CD4-positive, CD25-positive, alpha-beta regulatory T cell (primary cell): Measurements from ENCODE around the gene MAST2. TPM values are rescaled to one million over a fixed set of nuclear protein-coding genes. Genes with fewer than 3 reads are reported as not detected.
A peak's percentile ranks its signal among the peaks of the same experiment; 100 is the strongest.
"Not testable (repeated sequence)": the region's sequence is repeated elsewhere in the genome, so short reads cannot be mapped to it uniquely, and the experiment has no call there.

ENCODE experiments used
- ATAC-seq, 2 donors: fragments of 150-1000 bp; cut with Tn5 transposase; one replicate each; pipeline ENCODE4 v1.10.0; 2021; ENCODE audit warnings: low read depth in 2 of 2, moderate number of reproducible peaks in 2 of 2, moderate library complexity in 1 of 2
- DNase-seq, 3 donors: peaks; one replicate each; pipeline versions ENCODE4 v3.0.0 to v3.0.0-alpha.2; 2012 to 2022; ENCODE audit warnings: mixed read lengths in 1 of 3
- H3K27ac ChIP-seq: one replicate; pipeline ENCODE4 v1.7.0; 2013; ENCODE audit warnings: mild to moderate bottlenecking, low read length; ENCODE audit not compliant: insufficient read depth, poor library complexity, severe bottlenecking
- H3K27me3 ChIP-seq: one replicate; pipeline ENCODE4 v1.7.0; 2013; ENCODE audit warnings: low read length; ENCODE audit not compliant: control insufficient read depth, insufficient read depth
- H3K36me3 ChIP-seq: one replicate; pipeline ENCODE4 v1.7.0; 2013; ENCODE audit warnings: mild to moderate bottlenecking, low read length, moderate library complexity; ENCODE audit not compliant: control insufficient read depth, insufficient read depth
- H3K4me1 ChIP-seq: 2 replicates; pipeline ENCODE4 v1.7.0; 2013; ENCODE audit warnings: mild to moderate bottlenecking, low read length; ENCODE audit not compliant: insufficient read depth, control insufficient read depth, poor library complexity, severe bottlenecking
- H3K4me3 ChIP-seq: one replicate; pipeline ENCODE4 v1.7.0; 2013; ENCODE audit warnings: low read depth, mild to moderate bottlenecking, low read length, moderate library complexity
- H3K9me3 ChIP-seq, 2 experiments: 1 replicate in 1 of 2; 2 replicates in 1 of 2; pipeline ENCODE4 v1.7.0; 2013; ENCODE audit warnings: low read length in 2 of 2, mild to moderate bottlenecking in 1 of 2, moderate library complexity in 1 of 2; ENCODE audit not compliant: control insufficient read depth in 2 of 2
- H3K27ac Mint-ChIP-seq, 3 donors: one replicate each; pipeline ENCODE4 v1.8.0; 2020 to 2022; ENCODE audit warnings: mild to moderate bottlenecking in 3 of 3, mixed read lengths in 3 of 3, moderate library complexity in 2 of 3
- H3K27me3 Mint-ChIP-seq: one replicate; pipeline ENCODE4 v1.8.0; 2022; ENCODE audit warnings: mild to moderate bottlenecking, mixed read lengths
- H3K36me3 Mint-ChIP-seq: one replicate; pipeline ENCODE4 v1.8.0; 2020; ENCODE audit warnings: mixed read lengths
- H3K4me1 Mint-ChIP-seq, 4 donors: one replicate each; pipeline ENCODE4 v1.8.0; 2020 to 2022; ENCODE audit warnings: mixed read lengths in 4 of 4, mild to moderate bottlenecking in 1 of 4
- H3K4me3 Mint-ChIP-seq, 4 donors: one replicate each; pipeline ENCODE4 v1.8.0; 2020 to 2022; ENCODE audit warnings: mild to moderate bottlenecking in 4 of 4, mixed read lengths in 4 of 4, moderate library complexity in 3 of 4
- H3K9me3 Mint-ChIP-seq, 7 donors: one replicate each; pipeline ENCODE4 v1.8.0; 2020 to 2022; ENCODE audit warnings: mixed read lengths in 7 of 7, mild to moderate bottlenecking in 3 of 7, moderate library complexity in 2 of 7
- polyA plus RNA-seq, 4 donors: library from polyadenylated mRNA; unstranded; fragments of 300-500 nt; fragmentation: Illumina TruSeq; gene quantifications; one replicate each; pipeline ENCODE4 v1.2.3, GENCODE V29; 2021
- total RNA-seq: library from RNA; stranded (reverse); gene quantifications from one replicate; pipeline ENCODE4 v1.2.3, GENCODE V29; 2022

The MAST2 gene
- total and polyA plus RNA-seq, 5 donors from 2014 or later, result 0.71 to 13.1 (median 1.8) TPM

GRCh38 chr1:45800899-45801298 lies 2.5 kb upstream of the MAST2 start:
- ATAC-seq (no peak), DNase-seq (no peak)
- peaks cover 2% of the 10 kb centered on the region for H3K27me3 ChIP-seq
- H3K4me1 Mint-ChIP-seq, result peaks cover 17 to 24% (median 23%) of the 10 kb centered on the region in 4 donors
- H3K4me3 ChIP-seq, result no peak overlapping the region
- no peak overlapping the region for H3K27ac Mint-ChIP-seq
- peaks cover 14% of the 10 kb centered on the region for H3K4me1 ChIP-seq
- H3K9me3 ChIP-seq, result no peaks in the 10 kb centered on the region
- no peak overlapping the region for H3K27ac ChIP-seq
- H3K27me3 Mint-ChIP-seq, result no peaks in the 10 kb centered on the region
- H3K36me3 ChIP-seq, result no peaks in the 10 kb centered on the region
- peak overlapping the region in 3 of 4 donors; percentile 23 to 53 (median 37) for H3K4me3 Mint-ChIP-seq
- H3K36me3 Mint-ChIP-seq, result no peaks in the 10 kb centered on the region
- no peaks in the 10 kb centered on the region for H3K9me3 Mint-ChIP-seq

GRCh38 chr1:45802343-45803298 lies 791 bp upstream of the MAST2 start:
- ATAC-seq (no peak), DNase-seq (peak in 1 of 3 donors; percentile 5)
- no peaks in the 10 kb centered on the region for H3K36me3 Mint-ChIP-seq
- peak overlapping the region in 2 of 3 donors; percentile 83 to 88 for H3K27ac Mint-ChIP-seq
- H3K4me1 Mint-ChIP-seq, result peaks cover 18 to 33% (median 24%) of the 10 kb centered on the region in 4 donors
- no peaks in the 10 kb centered on the region for H3K27me3 Mint-ChIP-seq
- Histone ChIP-seq H3K27ac (no peak overlapping the region), H3K36me3 (no peaks in the 10 kb centered on the region), H3K27me3 (no peaks in the 10 kb centered on the region), H3K4me1 (peaks cover 14% of the 10 kb centered on the region), H3K9me3 (no peaks in the 10 kb centered on the region), H3K4me3 (peak overlapping the region; percentile 67)
- peak overlapping the region; percentile 83 to 91 (median 90) for H3K4me3 Mint-ChIP-seq
- H3K9me3 Mint-ChIP-seq, result peaks cover 0 to 2% (median 0%) of the 10 kb centered on the region in 7 donors

- H3K9me3 ChIP-seq, H3K27ac ChIP-seq, H3K9me3 Mint-ChIP-seq, H3K27me3 Mint-ChIP-seq, H3K36me3 ChIP-seq, H3K27me3 ChIP-seq, H3K36me3 Mint-ChIP-seq: not testable (repeated sequence)
- peaks cover 24 to 44% (median 27%) of the 10 kb centered on the region in 4 donors for H3K4me1 Mint-ChIP-seq
- H3K4me3 Mint-ChIP-seq, result peak overlapping the region; percentile 88 to 95 (median 92)
- Histone ChIP-seq H3K4me1 (peaks cover 14% of the 10 kb centered on the region), H3K4me3 (peak overlapping the region; percentile 76)
- peak overlapping the region; percentile 82 to 87 (median 84) for H3K27ac Mint-ChIP-seq
- peak; percentile 7 to 10 for ATAC-seq
- DNase-seq, result peak in 1 of 3 donors; percentile 15
Measured at GRCh38 chr1:45803781-45804668, 613 bp downstream of the MAST2 start.

- Mint-ChIP-seq H3K27me3 (no peaks in the 10 kb centered on the region), H3K9me3 (peaks cover 0 to 2% (median 0%) of the 10 kb centered on the region in 7 donors), H3K36me3 (no peaks in the 10 kb centered on the region), H3K27ac (peak overlapping the region; percentile 82 to 87 (median 84)), H3K4me3 (peak overlapping the region; percentile 88 to 95 (median 92)), H3K4me1 (peaks cover 24 to 50% (median 28%) of the 10 kb centered on the region in 4 donors)
- no peaks in the 10 kb centered on the region for H3K36me3 ChIP-seq
- no peak overlapping the region for H3K27ac ChIP-seq
- H3K4me3 ChIP-seq, result peak overlapping the region; percentile 76
- no peaks in the 10 kb centered on the region for H3K27me3 ChIP-seq
- ATAC-seq (no peak), DNase-seq (no peak)
- peaks cover 14% of the 10 kb centered on the region for H3K4me1 ChIP-seq
- H3K9me3 ChIP-seq, result no peaks in the 10 kb centered on the region
Measured at GRCh38 chr1:45804669-45804969, 1.2 kb downstream of the MAST2 start.

- H3K4me3 Mint-ChIP-seq, result peak overlapping the region in 2 of 4 donors; percentile 34 to 88
- Histone ChIP-seq H3K9me3 (no peaks in the 10 kb centered on the region), H3K27me3 (no peaks in the 10 kb centered on the region), H3K4me3 (no peak overlapping the region), H3K27ac (no peak overlapping the region), H3K36me3 (no peaks in the 10 kb centered on the region), H3K4me1 (peaks cover 14% of the 10 kb centered on the region)
- ATAC-seq (no peak), DNase-seq (no peak)
- peaks cover 24 to 50% (median 34%) of the 10 kb centered on the region in 4 donors for H3K4me1 Mint-ChIP-seq
- H3K27me3 Mint-ChIP-seq, result no peaks in the 10 kb centered on the region
- H3K9me3 Mint-ChIP-seq, result peaks cover 0 to 2% (median 0%) of the 10 kb centered on the region in 7 donors
- H3K36me3 Mint-ChIP-seq, result no peaks in the 10 kb centered on the region
- no peak overlapping the region for H3K27ac Mint-ChIP-seq
Measured at GRCh38 chr1:45806129-45806528, 2.7 kb downstream of the MAST2 start.

- no peak overlapping the region for H3K4me3 Mint-ChIP-seq
- Histone ChIP-seq H3K27me3 (no peaks in the 10 kb centered on the region), H3K36me3 (no peaks in the 10 kb centered on the region), H3K4me1 (no peaks in the 10 kb centered on the region), H3K4me3 (no peak overlapping the region), H3K27ac (no peak overlapping the region), H3K9me3 (no peaks in the 10 kb centered on the region)
- no peak overlapping the region for H3K27ac Mint-ChIP-seq
- H3K4me1 Mint-ChIP-seq, result peaks cover 5 to 36% (median 22%) of the 10 kb centered on the region in 4 donors
- no peak for DNase-seq
- no peak for ATAC-seq
- peaks cover 0 to 2% (median 0%) of the 10 kb centered on the region in 7 donors for H3K9me3 Mint-ChIP-seq
- no peaks in the 10 kb centered on the region for H3K36me3 Mint-ChIP-seq
- no peaks in the 10 kb centered on the region for H3K27me3 Mint-ChIP-seq
Measured at GRCh38 chr1:45809761-45810160, 6.3 kb downstream of the MAST2 start.

- H3K27ac Mint-ChIP-seq, result no peak overlapping the region
- ATAC-seq (no peak), DNase-seq (no peak)
- Histone ChIP-seq H3K4me3 (no peak overlapping the region), H3K27me3 (no peaks in the 10 kb centered on the region), H3K4me1 (no peaks in the 10 kb centered on the region), H3K27ac (no peak overlapping the region), H3K9me3 (no peaks in the 10 kb centered on the region), H3K36me3 (no peaks in the 10 kb centered on the region)
- H3K4me1 Mint-ChIP-seq, result peaks cover 3 to 10% (median 5%) of the 10 kb centered on the region in 4 donors
- no peaks in the 10 kb centered on the region for H3K27me3 Mint-ChIP-seq
- H3K4me3 Mint-ChIP-seq, result no peak overlapping the region
- peaks cover 0 to 5% (median 0%) of the 10 kb centered on the region in 7 donors for H3K9me3 Mint-ChIP-seq
- peaks cover 7% of the 10 kb centered on the region for H3K36me3 Mint-ChIP-seq
Measured at GRCh38 chr1:45814776-45815175, 11.4 kb downstream of the MAST2 start.
